HPDE6-E6E7 (cell line): ENCODE measurements around the gene ZBTB6.
"Not testable (repeated sequence)": the region's sequence is repeated elsewhere in the genome, so short reads cannot be mapped to it uniquely, and the experiment has no call there.

Source experiments
- DNase-seq: peaks from one replicate; pipeline ENCODE4 v3.0.0; 2011; ENCODE audit warnings: missing footprints; ENCODE audit errors: extremely low spot score

ZBTB6 gene

GRCh38 chr9:122923947-122924346 lies 10.8 kb upstream of the ZBTB6 start:
- no peak for DNase-seq

- DNase-seq = no peak
Measured at GRCh38 chr9:122922713-122923112, 9.6 kb upstream of the ZBTB6 start.

- DNase-seq = no peak
Measured at GRCh38 chr9:122918310-122918709, 5.2 kb upstream of the ZBTB6 start.

- DNase-seq = no peak
Measured at GRCh38 chr9:122912671-122912963, 506 bp downstream of the ZBTB6 start.

- DNase-seq = not testable (repeated sequence)
Measured at GRCh38 chr9:122906122-122906521, 7.0 kb downstream of the ZBTB6 start.

- DNase-seq = peak; percentile 98
Measured at GRCh38 chr9:122904823-122905710, 8.1 kb downstream of the ZBTB6 start, which contains the start of gene RC3H2. RC3H2 (minus strand) TSS chr9:122905359; CDS start chr9:122897509, 7,850 bp downstream.

- DNase-seq = peak; percentile 16
Measured at GRCh38 chr9:122904466-122904822, 8.7 kb downstream of the ZBTB6 start.

- DNase-seq = peak; percentile 3
Measured at GRCh38 chr9:122900791-122901190, 12.3 kb downstream of the ZBTB6 start.

- DNase-seq = peak; percentile 16
Measured at GRCh38 chr9:122897969-122898368, 15.2 kb downstream of the ZBTB6 start.

- no peak for DNase-seq
Measured at GRCh38 chr9:122888480-122888879, 24.6 kb downstream of the ZBTB6 start.

GRCh38 chr9:122883125-122883524 lies 30.0 kb downstream of the ZBTB6 start:
- DNase-seq = no peak

- DNase-seq = no peak
Measured at GRCh38 chr9:122879443-122879842, 33.7 kb downstream of the ZBTB6 start.

GRCh38 chr9:122875523-122875922 lies 37.6 kb downstream of the ZBTB6 start:
- no peak for DNase-seq

GRCh38 chr9:122867276-122867675 lies 45.8 kb downstream of the ZBTB6 start:
- not testable (repeated sequence) for DNase-seq

- no peak for DNase-seq
Measured at GRCh38 chr9:122866079-122866478, 47.0 kb downstream of the ZBTB6 start.

- DNase-seq = no peak
Measured at GRCh38 chr9:122865300-122865699, 47.8 kb downstream of the ZBTB6 start.

- DNase-seq = no peak
Measured at GRCh38 chr9:122863407-122863806, 49.7 kb downstream of the ZBTB6 start.

GRCh38 chr9:122860319-122861142 lies 52.6 kb downstream of the ZBTB6 start:
- DNase-seq = no peak
